NK-92 (cell line): Measurements from ENCODE around the gene DCUN1D1.

Experiments
- DNase-seq: peaks from one replicate; lab custom pipeline; 2025; ENCODE audit not compliant: unreplicated experiment; lab: John Stamatoyannopoulos, UW

The DCUN1D1 gene

GRCh38 chr3:182902236-182902635 lies 78.1 kb downstream of the DCUN1D1 start:
- no peak for DNase-seq

DNA sequence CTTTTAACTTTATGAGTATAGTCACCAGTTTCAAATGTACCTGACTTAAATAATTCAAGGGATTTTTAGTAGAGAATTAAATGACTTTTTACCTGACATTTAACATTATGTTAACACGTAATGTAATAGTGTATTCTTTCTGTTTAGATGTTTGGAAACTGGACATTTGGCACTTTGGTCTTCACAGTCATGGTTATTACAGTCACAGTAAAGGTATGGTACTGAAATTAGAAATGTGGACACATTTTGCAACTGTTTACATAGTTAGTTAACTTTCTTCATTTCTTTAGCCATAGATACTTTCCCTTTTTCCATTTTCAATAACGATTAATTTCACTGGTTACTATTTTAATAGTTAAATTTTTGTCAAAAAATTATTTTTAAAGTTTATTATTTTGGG lies 83.8 kb downstream of the DCUN1D1 start:
- no peak for DNase-seq

DNA sequence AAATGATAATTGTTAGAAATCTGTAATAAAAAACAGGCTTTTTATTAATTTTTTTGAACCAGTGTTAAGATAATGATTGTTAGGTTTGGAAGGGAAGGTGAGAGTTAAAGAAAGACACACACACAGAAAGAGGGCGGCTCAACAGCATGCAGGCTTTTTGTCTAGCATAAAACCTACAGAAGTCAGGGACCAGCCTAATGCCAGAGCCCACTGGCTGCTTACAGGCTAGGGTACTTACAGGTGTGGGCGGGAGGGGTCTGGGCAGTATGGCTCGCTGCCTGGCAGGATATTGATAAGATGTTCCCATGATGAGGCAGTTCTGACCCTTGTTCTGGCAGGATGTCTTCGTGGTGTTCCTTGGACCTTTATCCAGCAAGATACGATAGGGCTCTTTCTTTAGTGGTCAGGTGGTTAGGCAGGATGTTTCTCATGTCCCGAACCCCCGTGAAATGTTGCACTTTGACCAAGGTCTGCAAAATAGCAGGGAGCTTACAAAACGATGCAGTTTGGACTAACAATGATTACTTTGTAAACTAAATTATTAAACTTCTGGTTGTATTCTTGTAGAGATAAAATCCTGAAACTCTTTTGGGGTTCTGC lies 84.7 kb downstream of the DCUN1D1 start:
- no peak for DNase-seq

GRCh38 chr3:182892226-182892625 lies 88.1 kb downstream of the DCUN1D1 start:
- no peak for DNase-seq

DNA sequence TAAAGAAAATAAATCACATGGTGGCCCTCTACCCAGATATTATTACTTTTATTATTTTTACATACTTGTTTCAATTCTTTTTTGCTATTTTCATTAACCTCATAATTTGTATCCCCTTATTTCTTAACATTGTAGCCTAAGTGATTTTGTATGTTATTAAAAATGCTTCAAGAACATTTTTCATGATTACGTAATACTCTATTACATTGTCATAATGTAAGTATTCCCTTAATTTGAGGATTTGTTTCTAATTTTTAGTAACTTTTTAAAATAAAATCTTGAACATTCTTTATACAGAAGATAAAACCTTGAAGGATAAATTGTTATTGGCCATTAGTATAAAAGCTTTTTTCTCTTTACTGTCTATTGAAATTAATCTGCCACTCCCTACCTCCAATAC lies 89.0 kb downstream of the DCUN1D1 start:
- DNase-seq = no peak

DNA sequence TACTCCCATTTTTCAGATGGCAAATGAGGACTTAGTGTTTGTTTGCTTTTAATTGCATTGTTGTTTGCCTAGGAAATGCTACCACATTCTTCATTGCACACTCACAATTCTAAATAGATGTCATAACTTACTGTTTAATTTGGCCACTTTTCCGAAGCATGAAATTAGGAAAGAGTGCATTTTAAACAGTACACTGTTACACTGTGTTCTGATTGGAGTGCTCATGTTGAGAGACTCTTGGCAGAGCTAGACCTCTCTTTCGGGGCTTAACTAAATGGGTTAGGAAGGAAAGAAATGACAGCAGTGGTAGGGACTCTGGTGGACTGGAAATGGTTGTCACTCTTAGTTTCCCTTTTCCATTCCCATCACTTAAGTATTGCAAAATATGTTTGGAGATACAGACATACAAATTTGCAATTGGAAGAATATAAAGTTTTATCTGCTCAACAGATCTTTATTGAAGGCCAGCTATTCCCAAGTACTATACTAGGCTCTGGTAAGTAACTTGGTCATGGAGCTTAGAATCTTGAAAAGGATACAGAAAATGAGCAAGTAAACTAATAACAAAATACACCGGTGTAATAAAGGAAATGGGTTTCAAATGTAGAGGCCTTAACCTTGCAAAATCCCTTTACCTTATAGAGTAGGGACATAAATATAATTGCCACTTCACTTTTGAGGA lies 90.2 kb downstream of the DCUN1D1 start:
- DNase-seq = no peak
